AG04449 (cell line): Measurements from ENCODE around the gene CHI3L1.

Source experiments
- CTCF ChIA-PET: fragments of 350-600 bp; formaldehyde crosslinking; extraction: SDS; loops from one replicate; lab custom pipeline; 2021; ENCODE audit warnings: antibody characterized with exemption; lab: Yijun Ruan, JAX
- POLR2A ChIA-PET: fragments of 400-600, 350-600 bp; formaldehyde crosslinking; extraction: SDS; loops from one replicate; lab custom pipeline; 2020; ENCODE audit warnings: antibody characterized with exemption, inconsistent platforms; lab: Yijun Ruan, JAX
- DNase-seq: peaks from one replicate; pipeline ENCODE4 v3.0.0-alpha.2; 2010; ENCODE audit warnings: low read depth, low spot score
- H3K4me3 ChIP-seq: 2 replicates; pipeline ENCODE4 v1.5.1; 2011; ENCODE audit warnings: low read depth, mild to moderate bottlenecking, control low read depth, low read length
- TF ChIP-seq, protein P1 (sequence below): IDR thresholded peaks from one replicate; pipeline ENCODE4 v1.5.1; 2011; ENCODE audit warnings: mild to moderate bottlenecking, moderate library complexity, low read length, control low read depth, inconsistent platforms; ENCODE audit not compliant: insufficient read depth; ENCODE audit errors: missing control alignments

Gene CHI3L1

DNA sequence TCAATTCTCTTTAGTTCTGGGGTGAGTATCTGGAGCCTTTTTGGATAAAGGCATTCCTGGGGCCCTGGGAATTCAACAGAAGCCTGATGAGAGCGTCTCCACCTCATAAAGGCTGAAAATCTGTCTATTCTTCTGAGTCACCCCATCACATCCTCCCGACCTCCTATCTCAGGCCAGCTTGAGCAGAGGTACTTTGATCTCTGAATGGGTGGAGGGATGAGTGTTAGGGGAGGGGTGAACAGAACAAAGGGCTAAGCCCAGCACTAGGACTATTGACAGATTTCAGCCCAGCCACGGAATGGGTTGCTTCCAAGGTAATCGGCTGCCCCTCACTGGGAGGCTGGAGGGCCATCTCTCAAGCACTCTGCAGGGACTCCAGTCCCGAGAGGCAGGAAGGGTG is 8.4 kb downstream of the CHI3L1 start:
- no peak overlapping the region for H3K4me3 ChIP-seq
- TF ChIP-seq, protein P1, sequence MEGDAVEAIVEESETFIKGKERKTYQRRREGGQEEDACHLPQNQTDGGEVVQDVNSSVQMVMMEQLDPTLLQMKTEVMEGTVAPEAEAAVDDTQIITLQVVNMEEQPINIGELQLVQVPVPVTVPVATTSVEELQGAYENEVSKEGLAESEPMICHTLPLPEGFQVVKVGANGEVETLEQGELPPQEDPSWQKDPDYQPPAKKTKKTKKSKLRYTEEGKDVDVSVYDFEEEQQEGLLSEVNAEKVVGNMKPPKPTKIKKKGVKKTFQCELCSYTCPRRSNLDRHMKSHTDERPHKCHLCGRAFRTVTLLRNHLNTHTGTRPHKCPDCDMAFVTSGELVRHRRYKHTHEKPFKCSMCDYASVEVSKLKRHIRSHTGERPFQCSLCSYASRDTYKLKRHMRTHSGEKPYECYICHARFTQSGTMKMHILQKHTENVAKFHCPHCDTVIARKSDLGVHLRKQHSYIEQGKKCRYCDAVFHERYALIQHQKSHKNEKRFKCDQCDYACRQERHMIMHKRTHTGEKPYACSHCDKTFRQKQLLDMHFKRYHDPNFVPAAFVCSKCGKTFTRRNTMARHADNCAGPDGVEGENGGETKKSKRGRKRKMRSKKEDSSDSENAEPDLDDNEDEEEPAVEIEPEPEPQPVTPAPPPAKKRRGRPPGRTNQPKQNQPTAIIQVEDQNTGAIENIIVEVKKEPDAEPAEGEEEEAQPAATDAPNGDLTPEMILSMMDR, result no peak
- DNase-seq, result no peak
- POLR2A ChIA-PET, result interaction anchor here (0.6 kb wide), 1 partner anchor 599 kb away, joined by 3 read pairs; no protein-coding TSS in a partner anchor
- CTCF ChIA-PET, result interaction anchor here (0.9 to 15.2 kb wide), 5 partner anchors 7 to 138 kb away, joined by 4 to 209 read pairs (median 23); no protein-coding TSS in a partner anchor

DNA sequence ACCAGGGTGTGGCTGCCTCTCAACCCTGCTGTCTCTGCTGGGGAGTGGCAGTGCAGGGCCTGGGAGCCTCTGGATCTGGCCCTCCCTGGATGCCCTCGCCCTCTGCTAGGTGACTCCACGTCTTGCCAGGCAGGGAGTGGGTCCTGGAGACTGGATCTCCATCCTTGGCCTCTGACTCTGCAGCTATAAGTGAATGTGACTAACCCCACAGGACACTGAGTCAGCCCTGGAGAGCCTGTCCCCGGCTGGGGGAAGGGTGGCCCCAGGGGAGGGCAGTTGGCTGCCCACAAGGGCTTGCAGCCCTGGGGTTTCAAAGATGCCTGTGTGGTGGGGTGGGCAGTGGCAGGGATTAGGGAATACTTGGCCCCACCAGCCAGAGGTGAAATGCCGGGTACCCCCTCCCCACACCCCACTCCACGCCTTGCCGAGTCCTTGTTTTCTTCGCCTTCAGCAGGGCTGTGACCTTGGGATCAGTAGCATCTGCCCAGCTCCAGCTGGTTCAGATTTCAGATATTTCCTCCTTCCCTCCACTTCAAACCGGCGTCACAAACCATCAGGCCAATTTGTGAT is 8.9 kb downstream of the CHI3L1 start:
- DNase-seq, result no peak
- no peak overlapping the region for H3K4me3 ChIP-seq
- ChIA-PET CTCF (interaction anchor here (1.2 to 15.2 kb wide), 4 partner anchors 8 to 137 kb away, joined by 3 to 209 read pairs (median 14); no protein-coding TSS in a partner anchor), POLR2A (interaction anchor here (0.6 kb wide), 1 partner anchor 599 kb away, joined by 3 read pairs; no protein-coding TSS in a partner anchor)
- TF ChIP-seq, protein P1, result no peak

DNA sequence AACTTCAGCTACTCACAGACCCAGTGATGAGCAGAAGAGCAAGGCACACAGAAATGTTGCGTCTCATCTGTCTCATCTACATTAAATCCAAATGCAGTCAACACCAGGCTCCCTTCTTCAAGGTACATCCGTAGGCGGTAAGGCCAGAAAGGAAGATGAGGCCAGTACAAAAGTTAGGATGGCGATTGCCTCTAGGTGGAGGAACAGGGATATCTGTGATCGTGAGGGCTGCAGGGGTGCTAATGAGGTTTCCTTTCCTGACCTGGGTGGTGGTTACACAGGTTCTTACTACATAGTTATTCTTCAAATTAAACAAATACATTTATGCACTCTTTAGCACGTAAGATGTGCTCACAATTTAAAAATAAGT is 9.5 kb downstream of the CHI3L1 start:
- TF ChIP-seq, protein P1, result no peak
- no peak overlapping the region for H3K4me3 ChIP-seq
- ChIA-PET CTCF (interaction anchor here (0.9 to 15.2 kb wide), 7 partner anchors 8 to 137 kb away, joined by 3 to 209 read pairs (median 4); no protein-coding TSS in a partner anchor), POLR2A (no interaction called here)
- DNase-seq, result no peak

DNA sequence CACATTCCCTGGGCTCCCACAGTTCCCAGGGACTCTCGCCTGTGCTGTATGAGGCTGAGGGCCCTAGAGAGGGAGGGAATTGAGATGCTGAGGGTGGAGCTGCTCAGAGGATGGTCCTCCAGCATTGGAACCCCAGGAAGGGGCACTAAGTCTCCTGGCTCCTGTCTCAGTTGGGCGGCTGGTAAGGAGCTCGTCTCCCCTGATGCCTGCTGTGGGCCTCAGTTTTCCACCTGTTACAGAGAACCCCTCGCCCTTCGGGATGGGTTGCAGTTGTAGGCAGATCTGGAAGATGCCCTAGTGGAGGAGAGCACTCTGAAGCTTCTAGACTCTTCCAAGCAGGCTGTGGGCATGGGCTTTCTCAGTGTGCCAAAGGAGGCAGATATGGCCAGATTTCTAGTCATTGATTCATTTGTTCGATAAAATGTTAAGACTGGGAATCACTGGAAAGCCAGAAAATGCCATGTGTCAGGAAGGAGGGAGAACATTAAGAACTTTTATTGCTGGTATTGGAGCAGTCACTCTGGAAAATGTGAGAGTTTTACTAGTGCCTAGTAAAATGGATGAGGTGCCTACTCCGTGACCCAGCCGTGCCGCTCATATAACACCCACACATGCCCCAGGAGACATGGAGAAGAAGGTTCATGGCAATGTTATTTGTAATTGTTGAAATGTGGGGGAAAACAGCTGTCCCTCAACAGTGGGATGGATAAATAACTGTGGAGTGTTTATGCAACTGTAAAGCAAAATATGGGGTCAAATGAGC is 10.1 kb downstream of the CHI3L1 start:
- no peak overlapping the region for H3K4me3 ChIP-seq
- TF ChIP-seq, protein P1, result no peak
- POLR2A ChIA-PET, result no interaction called here
- DNase-seq, result no peak
- CTCF ChIA-PET, result interaction anchor here (0.9 to 15.2 kb wide), 11 partner anchors 9 to 136 kb away, joined by 3 to 209 read pairs (median 5); no protein-coding TSS in a partner anchor

DNA sequence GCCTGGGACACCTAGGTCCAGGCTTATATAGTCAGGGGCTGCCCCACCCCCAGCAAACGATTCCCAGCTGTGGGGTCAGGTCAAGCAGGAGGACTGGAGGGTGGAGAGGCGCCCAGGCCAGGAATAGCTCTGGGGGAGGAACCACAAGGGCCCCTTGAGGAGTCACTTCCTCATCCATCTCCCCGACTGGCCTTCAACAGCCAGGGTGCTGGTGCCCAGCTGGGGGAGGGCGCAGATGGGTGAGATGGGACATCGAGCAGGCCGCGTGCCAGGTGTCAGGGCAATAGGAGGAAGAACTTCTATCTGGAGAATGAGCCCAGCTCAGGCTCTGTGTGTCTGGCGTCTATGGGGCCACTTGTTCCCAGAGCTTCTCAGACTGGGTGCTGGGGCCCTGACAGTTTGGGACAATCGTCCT is 10.7 kb downstream of the CHI3L1 start:
- DNase-seq, result no peak
- CTCF ChIA-PET, result interaction anchor here (1.0 to 15.2 kb wide), 9 partner anchors 14 to 136 kb away, joined by 3 to 209 read pairs (median 23); no protein-coding TSS in a partner anchor
- no peak overlapping the region for H3K4me3 ChIP-seq
- POLR2A ChIA-PET, result no interaction called here
- TF ChIP-seq, protein P1, result no peak
